ENCODE measurements around the gene IQSEC3. TPM values are rescaled to one million over a fixed set of nuclear protein-coding genes. Genes with fewer than 3 reads are reported as not detected.

Gene IQSEC3
- total RNA-seq, 2 donors from 2014 or later = 0.10 to 3.8 TPM

- H3K9me3 Mint-ChIP-seq = peaks cover 2 to 3% of the 10 kb centered on the region in 2 donors
- no peaks in the 10 kb centered on the region for H3K36me3 Mint-ChIP-seq (ENCODE audit: insufficient read depth in 2 of 2)
- peaks cover 14% of the 10 kb centered on the region for H3K27me3 Mint-ChIP-seq (ENCODE audit: low read depth)
- no peak overlapping the region for H3K4me3 Mint-ChIP-seq
- DNase-seq (no peak), ATAC-seq (replicated peaks in 1 of 2) (no peak)
- no peak overlapping the region for H3K27ac Mint-ChIP-seq
- H3K4me1 Mint-ChIP-seq (ENCODE audit: low read depth) = no peaks in the 10 kb centered on the region
Observed at GRCh38 chr12:197347-197746, 130.8 kb downstream of the IQSEC3 start.

- Mint-ChIP-seq H3K36me3 (ENCODE audit: insufficient read depth in 2 of 2) (no peaks in the 10 kb centered on the region), H3K9me3 (peaks cover 2 to 3% of the 10 kb centered on the region in 2 donors), H3K27me3 (ENCODE audit: low read depth) (peaks cover 20% of the 10 kb centered on the region), H3K4me3 (no peak overlapping the region), H3K4me1 (ENCODE audit: low read depth) (no peaks in the 10 kb centered on the region), H3K27ac (no peak overlapping the region)
- DNase-seq = no peak
- ATAC-seq (replicated peaks in 1 of 2) = no peak
Observed at GRCh38 chr12:197911-198695, 131.5 kb downstream of the IQSEC3 start.

DNA sequence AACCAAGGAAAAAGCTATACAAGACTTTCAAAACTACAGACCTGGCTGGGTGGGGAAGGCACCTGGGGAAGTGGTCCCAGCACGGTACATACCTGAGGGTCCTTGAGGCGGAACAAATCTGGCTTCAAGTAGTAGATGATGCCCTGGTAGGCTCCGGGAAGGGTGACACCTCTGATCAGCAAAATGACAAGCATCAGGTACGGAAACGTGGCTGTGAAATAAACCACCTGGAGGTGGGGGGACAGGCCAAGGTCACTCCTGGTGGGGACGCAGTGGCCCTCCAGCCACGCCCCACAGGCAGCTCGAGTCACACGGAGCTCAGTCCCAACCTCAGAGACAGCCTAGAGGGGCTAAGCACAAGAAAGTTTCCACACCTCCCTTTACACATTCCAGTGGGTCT is 132.1 kb downstream of the IQSEC3 start:
- no peaks in the 10 kb centered on the region for H3K36me3 Mint-ChIP-seq (ENCODE audit: insufficient read depth in 2 of 2)
- ATAC-seq (replicated peaks in 1 of 2) (no peak), DNase-seq (no peak)
- H3K27ac Mint-ChIP-seq = no peak overlapping the region
- peaks cover 20% of the 10 kb centered on the region for H3K27me3 Mint-ChIP-seq (ENCODE audit: low read depth)
- no peaks in the 10 kb centered on the region for H3K4me1 Mint-ChIP-seq (ENCODE audit: low read depth)
- no peak overlapping the region for H3K4me3 Mint-ChIP-seq
- H3K9me3 Mint-ChIP-seq = peaks cover 2 to 3% of the 10 kb centered on the region in 2 donors

- DNase-seq (no peak), ATAC-seq (replicated peaks in 1 of 2) (no peak)
- Mint-ChIP-seq H3K9me3 (peaks cover 2 to 3% of the 10 kb centered on the region in 2 donors), H3K4me3 (no peak overlapping the region), H3K36me3 (ENCODE audit: insufficient read depth in 2 of 2) (no peaks in the 10 kb centered on the region), H3K27ac (no peak overlapping the region), H3K27me3 (ENCODE audit: low read depth) (peaks cover 45% of the 10 kb centered on the region), H3K4me1 (ENCODE audit: low read depth) (no peaks in the 10 kb centered on the region)
Observed at GRCh38 chr12:201361-201760, 134.8 kb downstream of the IQSEC3 start.

DNA sequence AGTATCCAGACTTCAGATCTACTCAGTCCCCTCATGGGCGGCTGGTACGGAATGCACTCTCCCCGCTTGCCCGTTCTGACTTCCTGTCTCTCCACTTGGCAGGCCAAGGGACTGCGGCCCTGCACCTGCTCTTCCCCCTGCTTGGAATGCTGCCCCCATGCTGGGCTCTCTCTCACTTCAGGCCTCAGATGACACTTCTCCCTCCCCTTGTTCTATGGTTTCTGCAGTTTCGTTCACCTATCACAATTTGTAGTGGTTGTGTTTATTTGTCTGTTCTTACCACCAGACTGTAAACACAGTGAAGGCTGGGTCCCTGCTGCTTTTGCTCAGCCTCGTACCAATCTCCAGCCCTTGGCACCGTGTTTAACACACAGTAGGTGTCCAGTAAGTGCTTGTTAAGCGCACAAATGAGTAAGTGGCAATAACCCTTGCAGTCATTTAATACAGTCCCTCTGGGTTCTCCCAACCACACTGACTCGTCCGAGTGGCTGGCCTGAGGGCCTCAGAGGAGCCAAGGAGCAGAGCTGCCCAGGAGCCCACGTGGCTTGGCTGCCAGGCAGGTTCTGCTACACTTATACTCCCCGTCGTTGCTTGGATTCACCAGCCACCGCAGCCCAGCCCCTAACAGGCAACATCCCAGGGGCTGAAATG is 135.6 kb downstream of the IQSEC3 start:
- ATAC-seq (replicated peaks in 1 of 2) = no peak
- H3K4me1 Mint-ChIP-seq (ENCODE audit: low read depth) = no peaks in the 10 kb centered on the region
- peaks cover 47% of the 10 kb centered on the region for H3K27me3 Mint-ChIP-seq (ENCODE audit: low read depth)

DNA sequence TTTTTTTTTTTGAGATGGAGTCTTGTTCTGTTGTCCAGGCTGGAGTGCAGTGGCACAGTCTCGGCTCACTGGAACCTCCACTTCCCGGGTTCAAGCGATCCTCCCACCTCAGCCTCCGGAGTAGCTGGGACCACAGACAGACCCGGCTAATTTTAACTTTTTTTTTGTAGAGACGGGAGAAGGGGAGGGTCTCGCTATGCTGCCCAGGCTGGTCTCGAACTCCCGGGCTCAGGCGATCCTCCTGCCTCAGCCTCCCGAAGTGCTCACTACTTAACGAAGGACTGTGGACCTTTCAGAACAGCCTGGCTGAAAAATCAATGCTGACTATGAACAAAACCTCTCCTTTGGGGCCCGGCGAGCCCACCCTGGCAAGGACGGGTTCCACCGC is 136.5 kb downstream of the IQSEC3 start:
- DNase-seq = no peak
- Mint-ChIP-seq H3K27me3 (ENCODE audit: low read depth) (peaks cover 47% of the 10 kb centered on the region), H3K4me1 (ENCODE audit: low read depth) (no peaks in the 10 kb centered on the region), H3K9me3 (no peaks in the 10 kb centered on the region), H3K4me3 (no peak overlapping the region), H3K27ac (no peak overlapping the region), H3K36me3 (ENCODE audit: insufficient read depth in 2 of 2) (no peaks in the 10 kb centered on the region)
- ATAC-seq (replicated peaks in 1 of 2) = no peak

More for the DNA sequence above, 135.6 kb downstream of the IQSEC3 start:
- no peaks in the 10 kb centered on the region for H3K36me3 Mint-ChIP-seq (ENCODE audit: insufficient read depth in 2 of 2)
- H3K27ac Mint-ChIP-seq = no peak overlapping the region
- peak overlapping the region in 1 of 2 donors; percentile 75 for H3K4me3 Mint-ChIP-seq
- DNase-seq = no peak
- peaks cover 0 to 2% of the 10 kb centered on the region in 2 donors for H3K9me3 Mint-ChIP-seq

DNA sequence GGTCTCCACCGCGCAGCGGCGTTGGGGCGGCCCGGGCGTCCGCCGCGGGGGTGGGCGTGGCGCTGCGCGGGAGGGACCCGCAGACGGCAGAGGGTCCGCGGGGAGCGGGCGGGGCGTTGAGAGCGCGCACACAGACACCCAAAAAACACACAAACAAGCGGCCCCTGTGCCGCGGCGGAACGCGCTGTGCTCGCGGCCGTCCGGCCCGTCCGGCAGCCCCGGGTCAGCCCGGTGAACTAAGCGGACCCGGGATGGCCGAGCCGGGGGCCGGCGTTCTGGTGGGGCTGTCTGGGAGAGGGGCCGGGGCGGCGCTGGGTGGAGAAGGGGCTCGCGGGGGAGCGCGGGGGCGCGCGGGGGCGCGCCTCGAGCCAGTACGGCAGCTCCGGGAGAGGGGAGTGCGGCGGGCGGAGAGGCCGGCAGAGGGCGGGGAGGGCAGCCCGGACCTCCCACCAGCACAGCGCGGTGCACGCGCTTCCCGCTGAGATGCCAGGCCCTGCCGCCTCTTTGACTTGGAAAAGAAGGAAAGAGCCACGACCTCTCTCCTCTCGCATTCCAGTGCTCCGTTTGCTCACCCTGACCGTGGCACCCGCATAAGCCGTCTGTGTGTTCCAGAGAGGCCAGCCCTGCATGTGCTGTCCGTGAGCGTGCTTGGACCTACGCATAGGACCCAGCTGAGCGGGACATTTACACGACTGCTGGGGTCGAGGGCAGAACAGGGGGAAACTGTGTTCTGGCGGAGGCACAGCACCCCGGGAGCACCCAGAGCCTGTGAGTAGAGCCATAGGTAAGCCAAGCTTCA is 137.1 kb downstream of the IQSEC3 start:
- Mint-ChIP-seq H3K9me3 (no peaks in the 10 kb centered on the region), H3K36me3 (ENCODE audit: insufficient read depth in 2 of 2) (no peaks in the 10 kb centered on the region), H3K27ac (no peak overlapping the region), H3K27me3 (ENCODE audit: low read depth) (peaks cover 47% of the 10 kb centered on the region), H3K4me1 (ENCODE audit: low read depth) (no peaks in the 10 kb centered on the region), H3K4me3 (no peak overlapping the region)
- no peak for DNase-seq
- ATAC-seq (replicated peaks in 1 of 2) = no peak

GRCh38 chr12:204261-204678 is 137.7 kb downstream of the IQSEC3 start:
- H3K4me3 Mint-ChIP-seq = no peak overlapping the region
- DNase-seq (no peak), ATAC-seq (replicated peaks in 1 of 2) (no peak)
- H3K4me1 Mint-ChIP-seq (ENCODE audit: low read depth) = no peaks in the 10 kb centered on the region
- peaks cover 53% of the 10 kb centered on the region for H3K27me3 Mint-ChIP-seq (ENCODE audit: low read depth)
- no peak overlapping the region for H3K27ac Mint-ChIP-seq
- H3K9me3 Mint-ChIP-seq = no peaks in the 10 kb centered on the region
- H3K36me3 Mint-ChIP-seq (ENCODE audit: insufficient read depth in 2 of 2) = no peaks in the 10 kb centered on the region

DNA sequence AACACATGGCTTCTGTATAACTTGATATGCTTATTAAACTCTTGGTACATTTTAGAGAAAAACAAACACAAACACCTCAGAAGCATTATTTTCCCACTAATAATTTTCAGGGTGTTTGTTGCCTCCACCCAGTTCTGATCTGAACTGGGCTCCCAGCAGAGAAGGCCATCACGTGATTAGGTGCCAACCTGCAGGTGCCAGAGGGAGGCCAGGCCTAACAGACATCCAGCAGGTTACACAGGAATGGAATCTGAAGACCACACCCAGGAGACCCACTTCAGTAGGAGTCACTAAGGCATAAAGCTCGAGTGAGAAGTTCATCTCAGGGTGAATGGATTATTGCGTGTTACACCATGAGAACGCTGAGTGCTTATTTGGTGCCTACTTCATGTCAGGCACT is 138.5 kb downstream of the IQSEC3 start:
- no peak for ATAC-seq (replicated peaks in 1 of 2)
- peaks cover 61% of the 10 kb centered on the region for H3K27me3 Mint-ChIP-seq (ENCODE audit: low read depth)

GRCh38 chr12:206746-207440 is 140.3 kb downstream of the IQSEC3 start:
- Mint-ChIP-seq H3K4me3 (no peak overlapping the region), H3K4me1 (ENCODE audit: low read depth) (no peaks in the 10 kb centered on the region), H3K36me3 (ENCODE audit: insufficient read depth in 2 of 2) (no peaks in the 10 kb centered on the region), H3K9me3 (no peaks in the 10 kb centered on the region), H3K27me3 (ENCODE audit: low read depth) (peaks cover 64% of the 10 kb centered on the region), H3K27ac (no peak overlapping the region)
- DNase-seq (no peak), ATAC-seq (replicated peaks in 1 of 2) (no peak)

More for the DNA sequence above, 138.5 kb downstream of the IQSEC3 start:
- Mint-ChIP-seq H3K4me1 (ENCODE audit: low read depth) (no peaks in the 10 kb centered on the region), H3K36me3 (ENCODE audit: insufficient read depth in 2 of 2) (no peaks in the 10 kb centered on the region), H3K4me3 (no peak overlapping the region), H3K27ac (no peak overlapping the region), H3K9me3 (no peaks in the 10 kb centered on the region)
- no peak for DNase-seq

- DNase-seq = no peak
- no peak overlapping the region for H3K4me3 Mint-ChIP-seq
- H3K9me3 Mint-ChIP-seq = no peaks in the 10 kb centered on the region
- no peaks in the 10 kb centered on the region for H3K36me3 Mint-ChIP-seq (ENCODE audit: insufficient read depth in 2 of 2)
- no peak overlapping the region for H3K27ac Mint-ChIP-seq
- peaks cover 61% of the 10 kb centered on the region for H3K27me3 Mint-ChIP-seq (ENCODE audit: low read depth)
- no peak for ATAC-seq (replicated peaks in 1 of 2)
- H3K4me1 Mint-ChIP-seq (ENCODE audit: low read depth) = no peaks in the 10 kb centered on the region
Observed at GRCh38 chr12:207804-208203, 141.2 kb downstream of the IQSEC3 start.

GRCh38 chr12:208813-209212 is 142.2 kb downstream of the IQSEC3 start:
- Mint-ChIP-seq H3K9me3 (no peaks in the 10 kb centered on the region), H3K27ac (no peak overlapping the region), H3K36me3 (ENCODE audit: insufficient read depth in 2 of 2) (no peaks in the 10 kb centered on the region), H3K27me3 (ENCODE audit: low read depth) (peaks cover 70% of the 10 kb centered on the region), H3K4me1 (ENCODE audit: low read depth) (no peaks in the 10 kb centered on the region), H3K4me3 (no peak overlapping the region)
- ATAC-seq (replicated peaks in 1 of 2) (no peak), DNase-seq (no peak)

DNA sequence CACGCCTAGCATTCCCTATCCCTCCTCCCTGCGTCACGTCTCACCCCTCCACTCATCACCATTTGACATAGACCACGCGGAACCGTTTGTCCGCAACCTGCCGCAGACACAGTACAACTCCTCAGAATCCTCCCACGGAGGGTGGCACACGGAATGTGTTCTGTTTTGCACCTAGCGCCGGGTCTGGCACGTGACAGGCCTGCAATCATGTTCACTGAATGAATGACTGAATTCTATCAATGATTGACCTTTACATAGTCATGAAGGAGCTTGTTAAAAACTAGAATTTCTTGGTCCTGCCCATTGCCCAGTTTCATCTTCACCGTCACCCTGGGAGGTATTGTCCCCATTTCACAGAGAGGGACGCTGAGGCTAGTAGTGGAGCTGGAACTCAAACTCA is 142.7 kb downstream of the IQSEC3 start:
- Mint-ChIP-seq H3K27ac (no peak overlapping the region), H3K36me3 (ENCODE audit: insufficient read depth in 2 of 2) (no peaks in the 10 kb centered on the region), H3K4me1 (ENCODE audit: low read depth) (no peaks in the 10 kb centered on the region), H3K9me3 (no peaks in the 10 kb centered on the region), H3K4me3 (no peak overlapping the region), H3K27me3 (ENCODE audit: low read depth) (peaks cover 67% of the 10 kb centered on the region)
- no peak for DNase-seq
- ATAC-seq (replicated peaks in 1 of 2) = no peak
